Heart left ventricle (tissue), 13 donors: ENCODE results near the gene ANXA3.

Experiments
- POLR2A ChIP-seq, 2 donors: fragments of 450-650 bp; IDR thresholded peaks; one replicate each; pipeline ENCODE4 v1.6.1; 2017; ENCODE audit warnings: antibody characterized with exemption in 2 of 2, mild to moderate bottlenecking in 2 of 2, moderate library complexity in 2 of 2
- TF ChIP-seq, protein P1 (sequence below), 12 donors: fragments of 200-600 bp; sonication (generic) in 4 of 12; IDR thresholded peaks; one replicate each; pipeline versions ENCODE4 v1.5.0 to v1.8.0; 2018 to 2022; ENCODE audit warnings: antibody characterized with exemption in 12 of 12, mild to moderate bottlenecking in 5 of 12
- donor health status: ischemic (EF 13 %, LVEDD 7.1; RV severe dilation, severe dysfunction).
- donor health status: DM: no; HTN: yes; CAD: no.
- donor health status: DM: no; HTN: no; CAD: no.
- donor health status: ischemic (EF 25% LVEDD 6.9; RV normal size, moderate dysfunction).
- donor health status: ischemic (EF 25% LVEDD 5.7; RV mildly dilated, moderate dysfunction).
- donor health status: ischemic (EF 35%, LVEDD 5.7; RV mildly dilated, moderate dysfunction).
- donor health status: nonischemic (EF 11% LVEDD 7.7; RV severe dilation, severe dysfunction).
- donor health status: DM: yes; HTN: yes; CAD: no.
- donor health status: PGD.
- donor health status: ischemic (EF 29% LVEDD 5.4; RV normal size, mild dysfunction).
- donor health status: nonischemic (EF 23%, LVEDD 6.1; RV moderate dilation, normal function).

DNA sequence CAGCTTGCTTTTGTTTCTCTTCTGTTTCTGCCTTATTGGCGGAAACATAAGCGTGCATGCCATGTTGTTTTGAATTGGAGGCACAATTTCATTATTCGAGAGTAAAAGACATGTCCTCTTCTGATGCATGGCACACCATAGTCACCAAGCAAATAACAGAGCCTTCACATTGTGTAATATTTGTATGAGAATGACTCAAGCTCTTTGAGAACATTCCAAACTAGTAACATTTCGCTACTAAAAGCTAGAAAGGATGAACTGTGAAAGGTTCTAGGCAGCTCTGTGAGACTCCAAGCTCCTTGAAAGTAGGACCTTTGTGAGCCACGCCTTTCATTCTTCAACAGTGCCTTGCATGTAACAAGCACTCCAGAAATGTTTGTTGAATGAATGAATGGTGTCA is 9.2 kb upstream of the ANXA3 start:
- no peak for TF ChIP-seq POLR2A (IDR thresholded peaks at IDR 0.05)
- TF ChIP-seq, protein P1, sequence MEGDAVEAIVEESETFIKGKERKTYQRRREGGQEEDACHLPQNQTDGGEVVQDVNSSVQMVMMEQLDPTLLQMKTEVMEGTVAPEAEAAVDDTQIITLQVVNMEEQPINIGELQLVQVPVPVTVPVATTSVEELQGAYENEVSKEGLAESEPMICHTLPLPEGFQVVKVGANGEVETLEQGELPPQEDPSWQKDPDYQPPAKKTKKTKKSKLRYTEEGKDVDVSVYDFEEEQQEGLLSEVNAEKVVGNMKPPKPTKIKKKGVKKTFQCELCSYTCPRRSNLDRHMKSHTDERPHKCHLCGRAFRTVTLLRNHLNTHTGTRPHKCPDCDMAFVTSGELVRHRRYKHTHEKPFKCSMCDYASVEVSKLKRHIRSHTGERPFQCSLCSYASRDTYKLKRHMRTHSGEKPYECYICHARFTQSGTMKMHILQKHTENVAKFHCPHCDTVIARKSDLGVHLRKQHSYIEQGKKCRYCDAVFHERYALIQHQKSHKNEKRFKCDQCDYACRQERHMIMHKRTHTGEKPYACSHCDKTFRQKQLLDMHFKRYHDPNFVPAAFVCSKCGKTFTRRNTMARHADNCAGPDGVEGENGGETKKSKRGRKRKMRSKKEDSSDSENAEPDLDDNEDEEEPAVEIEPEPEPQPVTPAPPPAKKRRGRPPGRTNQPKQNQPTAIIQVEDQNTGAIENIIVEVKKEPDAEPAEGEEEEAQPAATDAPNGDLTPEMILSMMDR (IDR thresholded peaks at IDR 0.05): no peak
